Measurements from ENCODE around the gene GMPS.
A peak's percentile ranks its signal among the peaks of the same experiment; 100 is the strongest.
"Not testable (repeated sequence)": the region's sequence is repeated elsewhere in the genome, so short reads cannot be mapped to it uniquely, and the experiment has no call there.

The GMPS gene

GRCh38 chr3:155859859-155860258 is 10.6 kb upstream of the GMPS start:
- no peak overlapping the region for H3K4me3 ChIP-seq
- no peak for TF ChIP-seq CTCF (IDR thresholded peaks at IDR 0.05)
- no peaks in the 10 kb centered on the region for H3K36me3 ChIP-seq
- no peaks in the 10 kb centered on the region for H3K9me3 ChIP-seq
- no peaks in the 10 kb centered on the region for H3K27me3 ChIP-seq
- intact Hi-C loops (cut with DNase I; ENCODE audit: low total_unique reads): no loop called here
- H3K4me1 ChIP-seq: peaks cover 0 to 6% (median 2%) of the 10 kb centered on the region in 4 donors
- no peak for DNase-seq
- H3K27ac ChIP-seq: no peak overlapping the region

GRCh38 chr3:155860424-155860823 is 10.0 kb upstream of the GMPS start:
- H3K27ac ChIP-seq; intact Hi-C loops (cut with DNase I; ENCODE audit: low total_unique reads); DNase-seq; H3K4me3 ChIP-seq; H3K27me3 ChIP-seq; H3K4me1 ChIP-seq; H3K36me3 ChIP-seq; H3K9me3 ChIP-seq: not testable (repeated sequence)

GRCh38 chr3:155861476-155862183 is 8.8 kb upstream of the GMPS start:
- intact Hi-C loops (cut with DNase I; ENCODE audit: low total_unique reads): no loop called here

GRCh38 chr3:155862290-155862982 is 8.0 kb upstream of the GMPS start:
- H3K27ac ChIP-seq; intact Hi-C loops (cut with DNase I; ENCODE audit: low total_unique reads); H3K36me3 ChIP-seq; H3K9me3 ChIP-seq; H3K27me3 ChIP-seq; DNase-seq; H3K4me3 ChIP-seq; H3K4me1 ChIP-seq: not testable (repeated sequence)

More at GRCh38 chr3:155861476-155862183, 8.8 kb upstream of the GMPS start:
- H3K27ac ChIP-seq: no peak overlapping the region
- no peak for TF ChIP-seq CTCF (IDR thresholded peaks at IDR 0.05)
- H3K9me3 ChIP-seq: no peaks in the 10 kb centered on the region
- no peaks in the 10 kb centered on the region for H3K27me3 ChIP-seq
- DNase-seq: no peak
- H3K36me3 ChIP-seq: no peaks in the 10 kb centered on the region
- H3K4me1 ChIP-seq: no peaks in the 10 kb centered on the region
- H3K4me3 ChIP-seq: no peak overlapping the region

GRCh38 chr3:155863072-155863784 is 7.2 kb upstream of the GMPS start:
- Histone ChIP-seq H3K36me3 (no peaks in the 10 kb centered on the region), H3K27ac (no peak overlapping the region), H3K9me3 (no peaks in the 10 kb centered on the region), H3K27me3 (no peaks in the 10 kb centered on the region), H3K4me3 (no peak overlapping the region), H3K4me1 (no peaks in the 10 kb centered on the region)
- no peak for TF ChIP-seq CTCF (IDR thresholded peaks at IDR 0.05)
- DNase-seq: no peak
- intact Hi-C loops (cut with DNase I; ENCODE audit: low total_unique reads): no loop called here

- intact Hi-C loops (cut with DNase I; ENCODE audit: low total_unique reads): loop anchor here (5.0 kb wide), 1 partner anchor 62 kb away; the partner anchor contains the start of gene C3orf33
- Histone ChIP-seq H3K36me3 (peaks cover 0 to 4% (median 0%) of the 10 kb centered on the region in 3 donors), H3K27ac (peak overlapping the region; percentile 97 to 99), H3K27me3 (no peaks in the 10 kb centered on the region), H3K4me3 (peak overlapping the region; percentile 99 to 100), H3K9me3 (no peaks in the 10 kb centered on the region), H3K4me1 (peaks cover 0 to 39% (median 10%) of the 10 kb centered on the region in 4 donors)
- no peak for DNase-seq
- TF ChIP-seq CTCF (IDR thresholded peaks at IDR 0.05): no peak
Observed at GRCh38 chr3:155869691-155870090, 759 bp upstream of the GMPS start.

All from tibial artery (tissue), 4 donors.